Measurements from ENCODE around the gene LZTS2.

DNA sequence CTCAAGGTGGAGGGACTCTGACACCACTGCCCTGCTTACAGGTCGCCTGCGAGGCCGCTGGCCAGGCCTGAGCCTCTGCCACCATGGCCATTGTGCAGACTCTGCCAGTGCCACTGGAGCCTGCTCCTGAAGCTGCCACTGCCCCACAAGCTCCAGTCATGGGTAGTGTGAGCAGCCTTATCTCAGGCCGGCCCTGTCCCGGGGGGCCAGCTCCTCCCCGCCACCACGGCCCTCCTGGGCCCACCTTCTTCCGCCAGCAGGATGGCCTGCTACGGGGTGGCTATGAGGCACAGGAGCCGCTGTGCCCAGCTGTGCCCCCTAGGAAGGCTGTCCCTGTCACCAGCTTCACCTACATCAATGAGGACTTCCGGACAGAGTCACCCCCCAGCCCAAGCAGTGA is 2.8 kb downstream of the LZTS2 start:
- TF ChIP-seq, protein P1, sequence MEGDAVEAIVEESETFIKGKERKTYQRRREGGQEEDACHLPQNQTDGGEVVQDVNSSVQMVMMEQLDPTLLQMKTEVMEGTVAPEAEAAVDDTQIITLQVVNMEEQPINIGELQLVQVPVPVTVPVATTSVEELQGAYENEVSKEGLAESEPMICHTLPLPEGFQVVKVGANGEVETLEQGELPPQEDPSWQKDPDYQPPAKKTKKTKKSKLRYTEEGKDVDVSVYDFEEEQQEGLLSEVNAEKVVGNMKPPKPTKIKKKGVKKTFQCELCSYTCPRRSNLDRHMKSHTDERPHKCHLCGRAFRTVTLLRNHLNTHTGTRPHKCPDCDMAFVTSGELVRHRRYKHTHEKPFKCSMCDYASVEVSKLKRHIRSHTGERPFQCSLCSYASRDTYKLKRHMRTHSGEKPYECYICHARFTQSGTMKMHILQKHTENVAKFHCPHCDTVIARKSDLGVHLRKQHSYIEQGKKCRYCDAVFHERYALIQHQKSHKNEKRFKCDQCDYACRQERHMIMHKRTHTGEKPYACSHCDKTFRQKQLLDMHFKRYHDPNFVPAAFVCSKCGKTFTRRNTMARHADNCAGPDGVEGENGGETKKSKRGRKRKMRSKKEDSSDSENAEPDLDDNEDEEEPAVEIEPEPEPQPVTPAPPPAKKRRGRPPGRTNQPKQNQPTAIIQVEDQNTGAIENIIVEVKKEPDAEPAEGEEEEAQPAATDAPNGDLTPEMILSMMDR (conservative IDR thresholded peaks at IDR 0.05; ENCODE audit: low read length): no peak
- TF ChIP-seq EZH2phosphoT487 (IDR thresholded peaks at IDR 0.05; ENCODE audit: borderline replicate concordance): no peak
